Upper lobe of left lung (tissue), 4 donors: ENCODE data around the gene ITPKB.

Experiments used
- CTCF ChIP-seq, 6 experiments: fragments of 450-650 bp in 4 of 6; fragments of 200-600 bp in 2 of 6; sonication (generic) in 2 of 6; IDR thresholded peaks; one replicate each; pipeline ENCODE4 v1.5.1; 2016 to 2019; ENCODE audit warnings: antibody characterized with exemption in 6 of 6
- EP300 ChIP-seq, 4 donors: sonication (generic); formaldehyde crosslinking; IDR thresholded peaks; one replicate each; pipeline ENCODE4 v1.5.1; 2017; ENCODE audit warnings: antibody characterized with exemption in 4 of 4, control low read depth in 2 of 4
- POLR2A ChIP-seq, 4 donors: fragments of 450-650 bp; IDR thresholded peaks; one replicate each; pipeline ENCODE4 v1.5.1; 2016 to 2017; ENCODE audit warnings: antibody characterized with exemption in 4 of 4, mild to moderate bottlenecking in 2 of 4

GRCh38 chr1:226741009-226741408, 1.9 kb upstream of the ITPKB start:
- TF ChIP-seq CTCF (IDR thresholded peaks at IDR 0.05) (no peak), POLR2A (IDR thresholded peaks at IDR 0.05) (no peak), EP300 (IDR thresholded peaks at IDR 0.05) (no peak)
